ENCODE measurements around the gene RORC.

DNA sequence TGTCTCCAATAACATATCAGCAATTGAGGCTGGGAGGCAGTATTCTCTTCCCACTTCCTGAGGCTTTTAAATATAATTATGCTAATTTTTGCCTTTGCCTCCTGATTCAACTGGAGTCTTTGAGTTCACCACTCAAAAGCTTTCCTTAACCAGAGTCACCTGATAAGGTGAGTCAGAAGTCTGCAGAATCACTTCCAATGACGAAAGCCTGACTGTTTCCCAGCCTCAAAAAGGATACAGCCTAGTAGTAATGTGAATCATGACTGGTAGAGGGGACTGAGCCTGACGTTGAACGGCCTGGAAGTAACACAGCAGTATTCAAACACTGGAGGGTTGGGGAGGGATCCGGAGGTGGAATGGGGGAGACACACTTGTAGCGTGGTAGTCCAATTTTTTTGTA is 57.9 kb downstream of the RORC start:
- TF ChIP-seq CTCF (optimal IDR thresholded peaks at IDR 0.05 in 1 of 3, IDR thresholded peaks at IDR 0.05 in 1 of 3, conservative IDR thresholded peaks at IDR 0.05 in 1 of 3; ENCODE audit: extremely low read depth in 1 of 3, insufficient read depth in 2 of 3, low read length in 3 of 3) (no peak), EZH2 (IDR thresholded peaks at IDR 0.05; ENCODE audit: low read length) (no peak)

Data from keratinocyte (primary cell).